ENCODE results near the gene BORA. TPM values are rescaled to one million over a fixed set of nuclear protein-coding genes. Genes with fewer than 3 reads are reported as not detected.

BORA gene
- total and polyA plus RNA-seq, 2 of the 13 experiments (the other 11 are each of a cell fraction or from before 2014, with no cell fraction given): 4.0 to 17.4 TPM

GRCh38 chr13:72716776-72717175 lies 10.9 kb upstream of the BORA start:
- POLR2A ChIA-PET: no interaction called here
- BruUV-seq (replicated peaks): no TSS peak
- no peak for FAIRE-seq

More at GRCh38 chr13:72716776-72717175, 10.9 kb upstream of the BORA start:
- H3K4me1 ChIP-seq (ENCODE audit: insufficient read depth, low read length): no peaks in the 10 kb centered on the region
- peaks cover 26% of the 10 kb centered on the region for H3K79me2 ChIP-seq (ENCODE audit: insufficient read depth, low read length)
- H3K9me3 ChIP-seq (ENCODE audit: low read length): peaks cover 6% of the 10 kb centered on the region; the same call in 1 of the 2 replicates
- H3K4me2 ChIP-seq (ENCODE audit: low read depth, low read length): no peak overlapping the region
- H3K27ac ChIP-seq (ENCODE audit: extremely low read length, insufficient read depth, low read length): no peak overlapping the region
- WGBS (ENCODE audit: low lambda C conversion rate): 84% methylated on average over 3 of the region's 3 CpGs
- no peaks in the 10 kb centered on the region for H3K27me3 ChIP-seq (ENCODE audit: control insufficient read depth in 1 of 2, insufficient read depth in 2 of 2, low read length in 2 of 2)
- in situ Hi-C loops (cut with HindIII; ENCODE audit: extremely low pct_ligation_motif_present, low pct_unique_long_range_greater_than_20kb) (no loop called here), intact Hi-C loops (cut with micrococcal nuclease; ENCODE audit: unreplicated experiment) (no loop called here)
- ATAC-seq: no peak
- H2AFZ ChIP-seq (ENCODE audit: low read length): no peak overlapping the region
- H4K20me1 ChIP-seq (ENCODE audit: insufficient read depth, low read length): no peaks in the 10 kb centered on the region
- no peak overlapping the region for H3K4me3 ChIP-seq (replicated peaks in 1 of 3; ENCODE audit: insufficient read depth in 1 of 3, low read depth in 2 of 3, low read length in 3 of 3)
- TF ChIP-seq SP2 (CRISPR knock-in tag; IDR thresholded peaks at IDR 0.05): no peak
- TF ChIP-seq TAF15 (IDR thresholded peaks at IDR 0.05; ENCODE audit: low read depth, low read length, poor library complexity, severe bottlenecking): no peak
- TF ChIP-seq ZNF576 (CRISPR knock-in tag; IDR thresholded peaks at IDR 0.05): no peak
- no peak for TF ChIP-seq ZSCAN25 (CRISPR knock-in tag; IDR thresholded peaks at IDR 0.05)
- no peak for TF ChIP-seq TFDP1 (CRISPR knock-in tag; IDR thresholded peaks at IDR 0.05; ENCODE audit: borderline replicate concordance)
- TF ChIP-seq CREM (IDR thresholded peaks at IDR 0.05): no peak
- TF ChIP-seq CREM (CRISPR knock-in tag; IDR thresholded peaks at IDR 0.05): no peak
- no peak for TF ChIP-seq ZNF678 (CRISPR knock-in tag; IDR thresholded peaks at IDR 0.05)
- TF ChIP-seq FOXJ3 (CRISPR knock-in tag; IDR thresholded peaks at IDR 0.05; ENCODE audit: borderline replicate concordance): no peak
- no peak for TF ChIP-seq ZSCAN12 (CRISPR knock-in tag; IDR thresholded peaks at IDR 0.05)
- TF ChIP-seq STAG1 (CRISPR knock-in tag; IDR thresholded peaks at IDR 0.05): no peak
- TF ChIP-seq ZNF18 (CRISPR knock-in tag; IDR thresholded peaks at IDR 0.05; ENCODE audit: insufficient replicate concordance): no peak
- no peak for TF ChIP-seq MXD1 (CRISPR knock-in tag; IDR thresholded peaks at IDR 0.05)
- TF ChIP-seq ZBTB3 (CRISPR knock-in tag; IDR thresholded peaks at IDR 0.05; ENCODE audit: borderline replicate concordance, low read depth): no peak
- no peak for TF ChIP-seq RFX5 (IDR thresholded peaks at IDR 0.05; ENCODE audit: low read depth, low read length)
- TF ChIP-seq U2AF1 (optimal IDR thresholded peaks at IDR 0.05; ENCODE audit: low read depth, low read length): no peak
- no peak for TF ChIP-seq ZBTB20 (CRISPR knock-in tag; IDR thresholded peaks at IDR 0.05; ENCODE audit: borderline replicate concordance, low read depth)
- TF ChIP-seq ARNT2 (CRISPR knock-in tag; IDR thresholded peaks at IDR 0.05; ENCODE audit: low read depth): no peak
- TF ChIP-seq SPEN (CRISPR knock-in tag; IDR thresholded peaks at IDR 0.05; ENCODE audit: low read depth): no peak
- TF ChIP-seq U2AF2 (IDR thresholded peaks at IDR 0.05; ENCODE audit: low read depth, low read length): no peak
- TF ChIP-seq JDP2 (CRISPR knock-in tag; IDR thresholded peaks at IDR 0.05; ENCODE audit: borderline replicate concordance): no peak
- peaks cover 9 to 55% of the 10 kb centered on the region in 2 experiments for H3K36me3 ChIP-seq (replicated peaks in 1 of 2; ENCODE audit: control insufficient read depth in 1 of 2, insufficient read depth in 2 of 2, low read length in 2 of 2)
- DNase-seq (ENCODE audit: low spot score): no peak
- CTCF ChIA-PET (ENCODE audit: low intra/inter-chr PET ratio, low total read pairs): no interaction called here
- no peak overlapping the region for H3K9ac ChIP-seq (ENCODE audit: insufficient read depth, low read depth, low read length)
